Right lobe of liver (tissue), 6 donors: ENCODE data around the gene SPEF2. TPM values are rescaled to one million over a fixed set of nuclear protein-coding genes. Genes with fewer than 3 reads are reported as not detected.
"Not testable (repeated sequence)": the region's sequence is repeated elsewhere in the genome, so short reads cannot be mapped to it uniquely, and the experiment has no call there.

ENCODE experiments used
- ATAC-seq, 4 donors: fragments of 200-7000 bp; cut with Tn5 transposase; one replicate each; pipeline ENCODE4 v1.9.1; 2020; ENCODE audit warnings: mild to moderate bottlenecking in 4 of 4, moderate library complexity in 4 of 4
- DNase-seq, 3 donors: peaks; one replicate each; pipeline ENCODE4 v3.0.0-alpha.2; 2020
- H3K27ac ChIP-seq, 3 donors: fragments of 200-600 bp; one replicate each; pipeline ENCODE4 v1.8.0; 2022
- H3K27me3 ChIP-seq, 2 donors: fragments of 200-600 bp; one replicate each; pipeline ENCODE4 v1.8.0; 2022
- H3K36me3 ChIP-seq, 4 donors: fragments of 200-600 bp; sonication (generic) in 1 of 4; one replicate each; pipeline versions ENCODE4 v1.5.1 to v1.8.0; 2017 to 2022; ENCODE audit warnings: control low read depth in 1 of 4
- H3K4me1 ChIP-seq, 4 donors: fragments of 200-600 bp; sonication (generic) in 1 of 4; one replicate each; pipeline versions ENCODE4 v1.5.1 to v1.8.0; 2017 to 2022; ENCODE audit warnings: control low read depth in 1 of 4
- H3K4me3 ChIP-seq, 3 donors: fragments of 200-600 bp; one replicate each; pipeline ENCODE4 v1.8.0; 2022
- H3K9me3 ChIP-seq, 4 donors: fragments of 200-600 bp; sonication (generic) in 1 of 4; one replicate each; pipeline versions ENCODE4 v1.5.1 to v1.8.0; 2017 to 2022; ENCODE audit warnings: control low read depth in 1 of 4
- CTCF ChIP-seq, 4 donors: fragments of 200-600 bp in 3 of 4; fragments of 450-650 bp in 1 of 4; IDR thresholded peaks; one replicate each; pipeline versions ENCODE4 v1.5.1 to v1.8.0; 2016 to 2022; ENCODE audit warnings: antibody characterized with exemption in 4 of 4, mild to moderate bottlenecking in 2 of 4
- POLR2A ChIP-seq: fragments of 450-650 bp; IDR thresholded peaks from one replicate; pipeline ENCODE4 v1.6.1; 2017; ENCODE audit warnings: antibody characterized with exemption, mild to moderate bottlenecking
- WGBS: methylation state at CpG from one replicate; pipeline ENCODE4 v1.1.6; 2018; ENCODE audit warnings: low coverage, low lambda C conversion rate; ENCODE audit not compliant: insufficient coverage; ENCODE audit errors: missing lambda C conversion rate; 5-methylcytosine and 5-hydroxymethylcytosine counted together
- intact Hi-C, 2 donors: fragments of 100-400 bp; cut with DNase I; formaldehyde crosslinking; loops; one replicate each; pipeline versions ENCODE4 v1.11.2 to v1.14.1; 2022
- total RNA-seq, 6 experiments: library from RNA; depleted of rRNA in 2 of 6; stranded (reverse); fragments of >200 nt in 2 of 6; fragmentation: NEBNext Ultra II Directional in 3 of 6; extraction: Animal tissue kit (Norgen Biotek cat#: 25700) in 3 of 6; gene quantifications; one replicate each; pipeline versions ENCODE4 v1.1.0 to v1.2.4, GENCODE V29; 2016 to 2023
- donor health status: DM: no; HTN: yes; CAD: no.
- donor health status: DM: no; HTN: no; CAD: no.
- donor health status: DM: no; HTN: no; CAD: no.
- donor health status: DM: no; HTN: yes; CAD: no.
- donor health status: DM: no; HTN: yes; CAD: no.

Gene SPEF2
- total RNA-seq, 6 experiments from 2014 or later = 0.74 to 3.3 (median 2.0) TPM

GRCh38 chr5:35668319-35668718, 50.7 kb downstream of the SPEF2 start:
- Histone ChIP-seq H3K4me3 (no peak overlapping the region), H3K27me3 (no peaks in the 10 kb centered on the region), H3K36me3 (no peaks in the 10 kb centered on the region), H3K9me3 (no peaks in the 10 kb centered on the region), H3K4me1 (no peaks in the 10 kb centered on the region), H3K27ac (no peak overlapping the region)
- WGBS = 94% methylated on average over 2 of the region's 2 CpGs
- no peak for ATAC-seq
- no peak for TF ChIP-seq CTCF (IDR thresholded peaks at IDR 0.05)
- TF ChIP-seq POLR2A = no peak
- DNase-seq = no peak
- intact Hi-C loops = no loop called here

- ATAC-seq = no peak
Observed at GRCh38 chr5:35668794-35669193, 51.1 kb downstream of the SPEF2 start.

GRCh38 chr5:35671541-35672295, 54.1 kb downstream of the SPEF2 start:
- Histone ChIP-seq H3K36me3 (no peaks in the 10 kb centered on the region), H3K4me3 (no peak overlapping the region), H3K4me1 (no peaks in the 10 kb centered on the region), H3K27me3 (no peaks in the 10 kb centered on the region), H3K9me3 (no peaks in the 10 kb centered on the region), H3K27ac (no peak overlapping the region)
- no peak for DNase-seq
- ATAC-seq = no peak
- intact Hi-C loops = no loop called here
- no peak for TF ChIP-seq CTCF (IDR thresholded peaks at IDR 0.05)
- no peak for TF ChIP-seq POLR2A
- WGBS = 64% methylated on average over 5 of the region's 5 CpGs

More at GRCh38 chr5:35668794-35669193, 51.1 kb downstream of the SPEF2 start:
- whole genome bisulfite sequencing = 80% methylated on average over 2 of the region's 2 CpGs
- DNase-seq = no peak
- Histone ChIP-seq H3K9me3 (no peaks in the 10 kb centered on the region), H3K27ac (no peak overlapping the region), H3K4me1 (no peaks in the 10 kb centered on the region), H3K4me3 (no peak overlapping the region), H3K36me3 (no peaks in the 10 kb centered on the region), H3K27me3 (no peaks in the 10 kb centered on the region)
- TF ChIP-seq CTCF (IDR thresholded peaks at IDR 0.05) (no peak), POLR2A (no peak)
- intact Hi-C loops = no loop called here

- ATAC-seq, H3K9me3 ChIP-seq, H3K36me3 ChIP-seq, H3K27me3 ChIP-seq, H3K4me3 ChIP-seq, H3K4me1 ChIP-seq, intact Hi-C loops, H3K27ac ChIP-seq, DNase-seq: not testable (repeated sequence)
- 71% methylated on average over 1 of the region's 1 CpG for WGBS
Observed at GRCh38 chr5:35672296-35672655, 54.6 kb downstream of the SPEF2 start.

- H3K36me3 ChIP-seq = no peaks in the 10 kb centered on the region
- H3K27me3 ChIP-seq = no peaks in the 10 kb centered on the region
- no peaks in the 10 kb centered on the region for H3K4me1 ChIP-seq
- TF ChIP-seq POLR2A (no peak), CTCF (IDR thresholded peaks at IDR 0.05) (no peak)
- H3K27ac ChIP-seq = no peak overlapping the region
- WGBS = 67% methylated on average over 1 of the region's 1 CpG
- intact Hi-C loops = no loop called here
- no peaks in the 10 kb centered on the region for H3K9me3 ChIP-seq
- H3K4me3 ChIP-seq = no peak overlapping the region
- ATAC-seq (no peak), DNase-seq (no peak)
Observed at GRCh38 chr5:35672995-35673394, 55.3 kb downstream of the SPEF2 start.
